Right lobe of liver (tissue), 6 donors: ENCODE measurements around the gene FOXE3. TPM values are rescaled to one million over a fixed set of nuclear protein-coding genes. Genes with fewer than 3 reads are reported as not detected.

Source experiments
- ATAC-seq, 4 donors: fragments of 200-7000 bp; cut with Tn5 transposase; one replicate each; pipeline ENCODE4 v1.9.1; 2020; ENCODE audit warnings: mild to moderate bottlenecking in 4 of 4, moderate library complexity in 4 of 4
- DNase-seq, 3 donors: peaks; one replicate each; pipeline ENCODE4 v3.0.0-alpha.2; 2020
- H3K27ac ChIP-seq, 3 donors: fragments of 200-600 bp; one replicate each; pipeline ENCODE4 v1.8.0; 2022
- H3K27me3 ChIP-seq, 2 donors: fragments of 200-600 bp; one replicate each; pipeline ENCODE4 v1.8.0; 2022
- H3K36me3 ChIP-seq, 4 donors: fragments of 200-600 bp; sonication (generic) in 1 of 4; one replicate each; pipeline versions ENCODE4 v1.5.1 to v1.8.0; 2017 to 2022; ENCODE audit warnings: control low read depth in 1 of 4
- H3K4me1 ChIP-seq, 4 donors: fragments of 200-600 bp; sonication (generic) in 1 of 4; one replicate each; pipeline versions ENCODE4 v1.5.1 to v1.8.0; 2017 to 2022; ENCODE audit warnings: control low read depth in 1 of 4
- H3K4me3 ChIP-seq, 3 donors: fragments of 200-600 bp; one replicate each; pipeline ENCODE4 v1.8.0; 2022
- H3K9me3 ChIP-seq, 4 donors: fragments of 200-600 bp; sonication (generic) in 1 of 4; one replicate each; pipeline versions ENCODE4 v1.5.1 to v1.8.0; 2017 to 2022; ENCODE audit warnings: control low read depth in 1 of 4
- POLR2A ChIP-seq: fragments of 450-650 bp; IDR thresholded peaks from one replicate; pipeline ENCODE4 v1.6.1; 2017; ENCODE audit warnings: antibody characterized with exemption, mild to moderate bottlenecking
- WGBS: methylation state at CpG from one replicate; pipeline ENCODE4 v1.1.6; 2018; ENCODE audit warnings: low coverage, low lambda C conversion rate; ENCODE audit not compliant: insufficient coverage; ENCODE audit errors: missing lambda C conversion rate; 5-methylcytosine and 5-hydroxymethylcytosine counted together
- intact Hi-C, 2 donors: fragments of 100-400 bp; cut with DNase I; formaldehyde crosslinking; loops; one replicate each; pipeline versions ENCODE4 v1.11.2 to v1.14.1; 2022
- total RNA-seq, 6 experiments: library from RNA; depleted of rRNA in 2 of 6; stranded (reverse); fragments of >200 nt in 2 of 6; fragmentation: NEBNext Ultra II Directional in 3 of 6; extraction: Animal tissue kit (Norgen Biotek cat#: 25700) in 3 of 6; gene quantifications; one replicate each; pipeline versions ENCODE4 v1.1.0 to v1.2.4, GENCODE V29; 2016 to 2023
- TF ChIP-seq, protein P1 (sequence below), 4 donors: fragments of 200-600 bp in 3 of 4; fragments of 450-650 bp in 1 of 4; IDR thresholded peaks; one replicate each; pipeline versions ENCODE4 v1.5.1 to v1.8.0; 2016 to 2022; ENCODE audit warnings: antibody characterized with exemption in 4 of 4, mild to moderate bottlenecking in 2 of 4
- donor health status: DM: no; HTN: yes; CAD: no.
- donor health status: DM: no; HTN: no; CAD: no.
- donor health status: DM: no; HTN: no; CAD: no.
- donor health status: DM: no; HTN: yes; CAD: no.
- donor health status: DM: no; HTN: yes; CAD: no.

Gene FOXE3
- total RNA-seq, 6 experiments from 2014 or later = not detected

- H3K27ac ChIP-seq = peak overlapping the region in 1 of 3 donors; percentile 24
- TF ChIP-seq, protein P1, sequence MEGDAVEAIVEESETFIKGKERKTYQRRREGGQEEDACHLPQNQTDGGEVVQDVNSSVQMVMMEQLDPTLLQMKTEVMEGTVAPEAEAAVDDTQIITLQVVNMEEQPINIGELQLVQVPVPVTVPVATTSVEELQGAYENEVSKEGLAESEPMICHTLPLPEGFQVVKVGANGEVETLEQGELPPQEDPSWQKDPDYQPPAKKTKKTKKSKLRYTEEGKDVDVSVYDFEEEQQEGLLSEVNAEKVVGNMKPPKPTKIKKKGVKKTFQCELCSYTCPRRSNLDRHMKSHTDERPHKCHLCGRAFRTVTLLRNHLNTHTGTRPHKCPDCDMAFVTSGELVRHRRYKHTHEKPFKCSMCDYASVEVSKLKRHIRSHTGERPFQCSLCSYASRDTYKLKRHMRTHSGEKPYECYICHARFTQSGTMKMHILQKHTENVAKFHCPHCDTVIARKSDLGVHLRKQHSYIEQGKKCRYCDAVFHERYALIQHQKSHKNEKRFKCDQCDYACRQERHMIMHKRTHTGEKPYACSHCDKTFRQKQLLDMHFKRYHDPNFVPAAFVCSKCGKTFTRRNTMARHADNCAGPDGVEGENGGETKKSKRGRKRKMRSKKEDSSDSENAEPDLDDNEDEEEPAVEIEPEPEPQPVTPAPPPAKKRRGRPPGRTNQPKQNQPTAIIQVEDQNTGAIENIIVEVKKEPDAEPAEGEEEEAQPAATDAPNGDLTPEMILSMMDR (IDR thresholded peaks at IDR 0.05) = no peak
- TF ChIP-seq POLR2A = no peak
- ATAC-seq = peak in 3 of 4 donors; percentile 63 to 84 (median 69)
- H3K4me3 ChIP-seq = no peak overlapping the region
- no peaks in the 10 kb centered on the region for H3K27me3 ChIP-seq
- intact Hi-C loops = no loop called here
- 33% methylated on average over 1 of the region's 1 CpG for WGBS
- DNase-seq = no peak
- peaks cover 0 to 28% (median 0%) of the 10 kb centered on the region in 4 donors for H3K4me1 ChIP-seq
- peaks cover 6 to 29% (median 18%) of the 10 kb centered on the region in 4 donors for H3K36me3 ChIP-seq
- no peaks in the 10 kb centered on the region for H3K9me3 ChIP-seq
Measured at GRCh38 chr1:47378147-47378546, 37.9 kb upstream of the FOXE3 start.

GRCh38 chr1:47380699-47381098, 35.4 kb upstream of the FOXE3 start:
- H3K27ac ChIP-seq = peak overlapping the region in 1 of 3 donors; percentile 11
- intact Hi-C loops = no loop called here
- no peak for DNase-seq
- peaks cover 0 to 6% (median 4%) of the 10 kb centered on the region in 4 donors for H3K36me3 ChIP-seq
- peak; percentile 50 to 95 (median 92) for ATAC-seq
- H3K4me1 ChIP-seq = peaks cover 0 to 28% (median 0%) of the 10 kb centered on the region in 4 donors
- TF ChIP-seq POLR2A = no peak
- TF ChIP-seq, protein P1 (IDR thresholded peaks at IDR 0.05) = no peak
- H3K9me3 ChIP-seq = no peaks in the 10 kb centered on the region
- H3K4me3 ChIP-seq = no peak overlapping the region
- no peaks in the 10 kb centered on the region for H3K27me3 ChIP-seq
- WGBS = 43% methylated on average over 1 of the region's 5 CpGs

DNA sequence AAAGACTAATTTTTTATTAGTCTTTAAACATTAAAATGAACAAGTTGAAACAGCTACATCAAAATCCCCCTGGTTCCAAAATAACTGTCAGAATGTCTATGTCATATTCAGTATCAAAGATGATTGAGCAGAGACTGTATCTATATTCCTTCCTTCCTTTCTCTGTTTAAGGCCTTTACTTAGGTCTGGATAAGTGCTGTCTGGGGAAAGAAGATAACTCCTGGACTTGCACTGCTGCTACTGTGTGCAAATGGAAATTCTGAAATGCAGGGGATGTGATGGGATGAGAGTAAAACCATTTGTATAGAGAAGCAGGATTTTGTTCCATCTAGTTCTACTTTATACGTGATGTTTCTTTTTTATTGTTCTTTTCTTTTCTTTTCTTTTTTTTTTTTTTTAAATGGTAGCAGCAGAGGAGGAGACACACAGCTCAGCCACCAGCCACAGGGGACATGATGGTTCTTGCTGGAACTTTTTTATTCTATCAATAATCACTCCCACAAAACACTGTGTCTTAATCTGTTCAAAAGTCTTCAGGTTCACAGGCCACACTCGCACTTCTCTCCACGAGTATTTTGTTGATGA, 33.6 kb upstream of the FOXE3 start:
- intact Hi-C loops = no loop called here
- ATAC-seq = no peak
- 73% methylated on average over 3 of the region's 3 CpGs for WGBS

DNA sequence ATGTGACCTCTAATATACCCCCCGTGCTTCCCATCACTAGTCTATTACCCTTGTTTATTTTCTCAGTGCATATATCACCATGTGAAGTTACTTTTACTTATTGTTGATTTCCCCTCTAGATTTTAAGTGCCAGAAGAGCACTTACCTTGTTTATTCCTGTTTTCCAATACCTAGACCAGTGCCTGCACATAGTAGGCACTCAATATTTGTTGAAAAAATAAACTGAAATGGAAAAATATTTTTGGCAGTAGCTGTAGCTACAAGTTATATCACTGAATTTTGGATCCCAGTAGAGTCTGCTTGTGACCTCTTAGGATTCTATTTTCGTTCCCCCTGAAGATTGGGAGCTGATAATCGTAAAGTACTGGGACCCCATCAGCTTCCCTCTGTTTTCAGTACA, 32.0 kb upstream of the FOXE3 start:
- no peaks in the 10 kb centered on the region for H3K9me3 ChIP-seq
- H3K27ac ChIP-seq = no peak overlapping the region
- TF ChIP-seq, protein P1 (IDR thresholded peaks at IDR 0.05) = no peak
- no peak for TF ChIP-seq POLR2A
- DNase-seq (no peak), ATAC-seq (no peak)
- H3K4me3 ChIP-seq = no peak overlapping the region
- 93% methylated on average over 3 of the region's 3 CpGs for WGBS
- peaks cover 0 to 1% (median 0%) of the 10 kb centered on the region in 4 donors for H3K36me3 ChIP-seq
- H3K4me1 ChIP-seq = peaks cover 0 to 5% (median 0%) of the 10 kb centered on the region in 4 donors
- H3K27me3 ChIP-seq = no peaks in the 10 kb centered on the region
- intact Hi-C loops = no loop called here

More for the DNA sequence above, 33.6 kb upstream of the FOXE3 start:
- Histone ChIP-seq H3K4me1 (peaks cover 0 to 21% (median 0%) of the 10 kb centered on the region in 4 donors), H3K27ac (no peak overlapping the region), H3K27me3 (no peaks in the 10 kb centered on the region), H3K4me3 (no peak overlapping the region), H3K9me3 (no peaks in the 10 kb centered on the region), H3K36me3 (peaks cover 0 to 6% (median 2%) of the 10 kb centered on the region in 4 donors)
- no peak for TF ChIP-seq POLR2A
- no peak for DNase-seq

DNA sequence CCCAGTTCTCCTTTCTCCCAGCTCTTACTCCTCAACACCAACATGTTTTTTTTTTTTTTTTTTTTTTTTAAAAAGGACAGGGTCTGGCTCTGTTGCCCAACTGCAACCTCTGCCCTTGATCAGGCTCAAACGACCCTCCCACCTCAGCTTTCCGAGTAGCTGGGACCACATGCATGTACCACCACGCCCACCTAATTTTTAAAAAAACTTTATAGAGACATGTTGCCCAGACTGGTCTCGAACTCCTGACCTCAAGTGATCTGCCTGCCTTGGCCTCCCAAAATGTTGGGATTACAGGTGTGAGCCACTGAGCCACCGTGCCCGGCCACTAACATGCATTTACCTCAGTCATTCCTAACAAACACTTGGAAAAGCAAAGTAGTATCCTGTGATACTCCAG, 31.1 kb upstream of the FOXE3 start:
- intact Hi-C loops = no loop called here
- no peaks in the 10 kb centered on the region for H3K9me3 ChIP-seq
- no peak for TF ChIP-seq POLR2A
- TF ChIP-seq, protein P1 (IDR thresholded peaks at IDR 0.05) = no peak
- WGBS = 69% methylated on average over 3 of the region's 6 CpGs
- no peaks in the 10 kb centered on the region for H3K36me3 ChIP-seq
- H3K4me3 ChIP-seq = no peak overlapping the region
- H3K27ac ChIP-seq = no peak overlapping the region
- DNase-seq (no peak), ATAC-seq (no peak)
- peaks cover 0 to 5% (median 0%) of the 10 kb centered on the region in 4 donors for H3K4me1 ChIP-seq
- no peaks in the 10 kb centered on the region for H3K27me3 ChIP-seq
